C1 segment of cervical spinal cord (tissue), 14 donors: Measurements from ENCODE around the gene PCGF2.

Source experiments
- DNase-seq, 14 donors: peaks; one replicate each; lab custom pipeline; 2025; lab: John Stamatoyannopoulos, UW

The PCGF2 gene

DNA sequence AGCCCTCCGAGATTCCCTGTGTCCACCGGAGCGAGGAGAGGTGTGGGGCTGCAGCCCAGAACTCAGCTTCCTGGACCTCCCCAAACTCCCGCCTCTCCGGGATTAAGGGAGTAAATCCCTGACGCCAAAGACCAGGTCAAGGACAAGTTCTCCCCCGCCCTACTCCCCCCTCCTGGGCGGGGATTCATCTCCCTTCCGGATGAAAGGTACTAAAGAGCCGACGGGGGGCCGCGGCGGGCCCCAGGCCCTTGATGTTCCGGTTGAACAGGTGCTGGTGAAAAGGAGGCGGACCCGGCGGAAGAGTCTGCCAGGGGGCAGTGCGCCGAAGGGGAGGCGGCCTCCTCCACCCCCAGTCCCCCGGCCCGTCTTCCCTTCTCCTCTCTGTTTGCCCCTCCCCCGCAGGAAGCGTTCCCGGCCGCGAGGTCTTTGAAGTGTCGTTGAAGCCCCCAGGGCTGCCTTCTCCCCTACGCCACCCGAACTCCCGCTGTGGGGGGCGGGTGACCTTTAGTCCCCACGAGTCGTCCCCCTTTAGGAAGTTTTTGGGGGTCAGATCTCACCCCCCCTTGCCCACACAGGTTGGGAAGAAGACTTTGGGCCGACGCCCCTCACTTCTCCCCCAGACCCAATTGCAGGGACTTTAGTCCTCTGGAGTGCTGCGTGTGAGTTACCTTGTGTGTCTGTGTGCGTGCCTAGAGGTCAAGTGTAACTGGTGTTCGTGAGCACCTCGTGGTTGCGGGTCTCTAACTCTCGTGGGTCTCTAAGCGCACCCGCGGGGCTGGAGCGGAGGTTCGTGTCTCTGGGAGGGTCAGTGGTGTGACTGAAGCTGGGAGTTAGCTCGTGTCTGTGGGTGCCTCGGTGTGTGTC lies 44.2 kb downstream of the PCGF2 start:
- peak in 6 of 14 donors; percentile 32 to 56 (median 38) for DNase-seq

DNA sequence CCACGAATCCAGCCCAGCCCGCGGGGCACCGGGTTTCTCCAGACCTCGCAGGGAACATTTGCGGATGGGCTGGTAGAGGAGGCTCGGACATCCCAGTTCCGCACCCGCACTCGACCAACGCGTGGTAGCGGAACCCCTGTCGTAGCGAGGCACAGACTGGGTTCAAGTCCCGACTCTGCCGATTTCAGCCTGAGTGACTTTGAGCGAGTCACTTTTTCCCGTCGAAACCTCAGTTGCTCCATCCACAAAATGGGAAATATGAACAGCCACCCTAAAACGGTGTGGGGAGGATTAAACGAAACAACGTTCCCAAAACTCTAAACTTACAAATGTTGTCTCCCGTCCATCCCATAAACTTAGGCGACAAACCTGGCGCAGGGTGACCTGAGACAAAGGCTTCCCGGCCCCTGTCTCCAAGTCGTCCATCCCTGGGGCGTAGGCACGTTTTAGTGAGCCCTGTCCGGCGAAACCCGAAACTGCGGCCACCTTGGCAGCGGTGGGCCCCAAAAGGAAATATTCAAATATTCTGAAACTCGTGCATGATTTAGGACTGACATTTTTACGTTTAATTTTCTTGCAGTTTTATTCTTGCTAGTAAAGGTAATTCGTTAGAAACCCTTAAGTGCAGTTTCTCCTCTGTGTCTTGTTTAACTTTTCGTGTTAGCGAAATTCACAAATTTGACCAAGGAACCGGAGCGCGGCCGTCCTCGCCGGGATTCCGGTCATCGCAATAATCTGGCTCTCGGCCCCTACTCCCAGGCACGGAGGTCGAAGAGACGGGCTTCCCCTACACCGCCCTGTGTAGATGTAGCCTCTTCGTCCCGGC lies 45.0 kb downstream of the PCGF2 start:
- peak in 1 of 14 donors; percentile 26 for DNase-seq

DNA sequence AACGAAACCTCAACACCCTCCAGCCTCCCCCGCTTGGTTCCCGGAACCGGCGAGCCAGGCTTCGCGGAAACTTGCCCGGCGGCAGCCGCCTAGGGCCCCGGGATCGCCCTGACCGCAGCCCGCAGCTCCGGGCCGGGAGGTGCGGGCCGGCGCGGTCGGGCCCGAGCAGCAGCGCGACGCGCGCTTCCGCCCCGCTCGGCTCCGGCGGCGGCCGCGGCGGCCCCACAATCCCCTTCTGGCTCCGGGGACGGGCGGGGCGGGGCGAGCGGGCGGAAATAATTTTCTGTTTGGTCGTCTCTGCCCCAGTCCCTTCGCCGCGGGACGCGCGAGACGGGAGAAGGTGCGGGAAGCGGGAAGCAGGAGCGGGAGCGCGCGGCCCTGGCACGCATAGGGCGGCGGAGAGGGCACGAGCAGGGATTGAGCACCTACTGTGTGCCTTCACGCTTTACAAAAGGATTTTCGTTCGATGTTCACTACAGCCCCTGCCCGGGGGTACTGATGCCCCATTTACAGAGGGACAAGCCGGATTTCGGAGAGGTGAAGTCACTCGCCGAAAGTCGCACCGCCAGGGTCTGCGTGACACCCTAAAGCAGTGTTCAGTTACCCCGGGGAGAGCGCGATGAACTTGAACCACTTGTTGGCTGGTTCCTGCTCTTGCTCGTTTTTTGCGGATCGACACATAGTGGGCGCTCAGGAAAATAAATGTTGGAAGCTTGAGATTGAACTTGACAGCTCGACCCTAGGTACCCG lies 45.8 kb downstream of the PCGF2 start:
- DNase-seq: peak in 13 of 14 donors; percentile 29 to 87 (median 73)

DNA sequence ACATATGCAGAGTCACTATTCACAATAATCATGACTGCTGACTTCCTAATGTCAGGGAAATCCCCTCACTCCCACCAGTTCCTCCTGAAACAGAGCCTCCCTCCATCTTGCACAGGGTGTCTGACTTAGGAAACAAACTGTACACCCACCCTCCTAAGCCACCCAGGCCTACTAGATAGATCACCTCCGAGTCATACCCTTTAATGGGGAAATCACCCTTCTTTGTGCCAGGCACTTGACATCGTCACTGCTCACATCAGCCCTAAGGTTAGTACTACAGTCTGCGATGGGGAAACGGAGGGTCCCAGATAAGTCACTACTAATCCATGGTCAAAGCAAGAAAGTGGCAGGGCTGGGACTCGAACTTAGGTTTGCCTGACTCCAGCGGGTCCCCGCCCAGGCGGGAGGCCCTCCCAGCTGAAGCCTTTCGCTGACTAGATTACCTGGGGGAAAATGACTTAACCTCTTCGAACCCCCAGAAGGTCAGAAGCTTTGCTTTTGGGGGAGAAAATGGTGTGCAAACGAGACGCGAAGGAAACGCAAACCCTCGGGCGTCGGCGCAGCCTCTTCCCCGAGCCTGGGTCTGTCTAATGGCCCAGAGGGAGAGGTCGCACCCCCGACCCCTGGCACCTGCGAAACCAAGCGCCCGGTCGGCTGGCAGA lies 46.5 kb downstream of the PCGF2 start:
- peak in 7 of 14 donors; percentile 27 to 73 (median 43) for DNase-seq

DNA sequence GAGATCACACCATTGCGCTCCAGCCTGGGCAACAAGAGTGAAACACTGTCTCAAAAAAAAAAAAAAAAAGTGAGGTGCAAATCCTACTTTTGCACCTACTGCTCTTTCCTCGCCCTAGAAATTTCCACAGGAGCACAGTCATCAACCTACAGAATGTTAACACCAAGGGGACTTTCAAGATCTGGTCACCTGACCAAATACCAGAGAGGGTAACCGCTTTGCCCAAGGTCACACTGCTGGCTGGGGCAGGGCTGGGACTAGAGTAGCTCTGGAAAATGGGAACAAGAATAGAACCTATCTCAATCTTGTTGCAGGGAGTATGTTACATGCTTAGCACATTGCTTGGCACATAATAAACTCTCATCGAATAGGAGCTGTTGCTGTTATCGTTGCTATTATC lies 49.4 kb downstream of the PCGF2 start:
- DNase-seq: no peak

DNA sequence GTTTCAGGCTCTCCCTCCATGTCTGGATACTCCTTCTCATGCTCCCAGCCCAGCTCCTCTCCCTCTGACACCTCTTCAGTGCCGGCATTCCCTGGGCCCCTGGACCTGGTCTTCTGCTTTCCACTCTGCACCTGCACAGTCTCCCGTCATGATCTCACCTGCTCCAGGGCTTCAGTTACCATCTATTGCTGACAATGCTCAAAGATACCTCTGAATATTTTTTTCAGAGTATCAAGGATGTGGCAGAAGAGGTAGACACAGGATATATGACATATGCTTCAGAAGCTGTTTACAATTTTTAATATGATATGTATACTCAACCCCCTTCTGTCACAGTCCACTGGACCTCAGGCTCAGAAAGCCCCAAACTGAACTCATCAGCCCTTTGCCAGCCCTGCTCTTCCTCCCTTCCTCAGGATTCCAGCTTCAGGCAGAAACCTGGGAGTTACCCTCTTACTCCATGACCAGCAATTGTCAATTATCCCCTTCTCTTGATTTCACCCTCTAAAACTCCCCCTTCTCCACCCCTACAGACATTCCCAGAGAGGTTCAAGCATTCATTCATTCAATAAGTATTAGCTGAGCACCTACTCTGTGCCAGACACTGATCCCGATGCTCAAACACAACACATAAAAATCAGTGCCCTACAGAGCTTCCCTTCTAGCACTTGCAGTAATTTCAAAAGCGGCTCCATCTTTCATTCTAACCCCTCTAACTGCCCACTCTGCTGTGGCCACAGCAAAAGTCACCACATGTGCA lies 50.9 kb downstream of the PCGF2 start:
- DNase-seq: no peak

DNA sequence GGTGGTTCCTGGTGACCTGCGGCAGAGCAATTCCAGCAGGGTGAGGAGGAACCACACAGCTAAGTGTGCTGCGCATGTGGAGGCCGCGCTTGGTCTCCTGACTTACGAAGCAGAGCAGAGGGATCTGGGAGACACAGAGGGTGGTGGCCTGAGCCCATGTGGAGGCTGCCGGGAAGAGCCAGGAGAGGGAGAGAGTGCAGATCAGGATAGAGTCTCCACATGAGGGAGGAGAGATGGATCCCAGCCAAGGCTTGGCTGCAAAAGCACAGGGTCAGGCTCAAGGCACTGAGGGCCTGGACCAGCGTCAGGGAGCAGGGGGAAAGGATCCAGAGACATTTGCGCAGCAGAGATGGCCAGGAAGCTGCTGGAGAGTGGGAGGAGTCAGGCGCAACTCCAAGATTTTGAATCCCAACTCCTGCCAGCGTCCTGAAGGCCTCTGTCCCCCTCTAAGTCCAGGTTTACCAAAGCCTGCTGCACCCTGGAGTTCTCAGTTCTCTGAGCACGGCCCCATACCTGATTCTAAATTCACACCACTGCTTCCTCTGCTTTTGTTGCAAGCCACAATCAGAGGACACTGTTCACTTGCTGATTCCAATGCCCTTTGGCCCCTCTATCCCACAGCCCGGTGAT lies 54.3 kb downstream of the PCGF2 start:
- DNase-seq: peak in 9 of 14 donors; percentile 12 to 63 (median 29)

DNA sequence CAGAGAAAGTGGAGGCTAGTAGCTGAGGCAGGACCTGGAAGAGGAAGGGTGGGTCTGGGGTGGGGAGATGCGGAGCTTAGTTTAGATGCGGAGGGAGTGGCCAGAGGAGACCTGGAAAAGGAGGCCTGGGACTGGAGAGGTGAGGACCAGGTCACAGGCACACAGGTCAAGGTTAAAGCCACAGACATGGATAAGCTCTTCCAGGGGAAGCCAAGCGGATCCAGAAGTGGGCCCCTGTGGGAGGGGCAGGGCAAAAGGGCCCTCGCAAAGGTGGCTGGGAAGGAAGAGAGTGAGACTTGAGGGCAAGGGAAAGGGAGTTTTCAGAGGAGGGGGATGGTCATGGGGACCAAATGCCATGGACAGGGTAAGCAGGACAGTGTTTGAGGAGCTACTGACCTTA lies 57.0 kb downstream of the PCGF2 start:
- DNase-seq: no peak

DNA sequence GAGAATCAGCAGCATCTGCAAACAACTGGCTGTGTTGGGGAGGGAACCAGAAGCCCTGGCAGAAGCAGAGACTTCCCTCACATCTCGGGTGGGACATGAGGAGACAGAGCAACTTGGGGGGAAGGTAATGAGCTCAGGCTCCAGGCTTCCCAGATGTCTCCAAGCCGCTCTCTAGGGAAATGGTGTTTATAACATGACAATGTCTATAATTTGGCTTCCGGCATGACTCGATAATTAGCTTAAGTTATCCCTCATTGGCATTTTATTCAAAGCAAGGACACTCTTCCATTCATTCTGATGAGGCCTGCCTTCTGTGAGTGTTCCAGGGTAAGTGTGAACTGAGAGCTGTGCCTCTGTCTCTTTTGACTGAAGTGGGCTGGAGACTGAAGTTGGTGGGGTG lies 57.8 kb downstream of the PCGF2 start:
- DNase-seq: no peak

DNA sequence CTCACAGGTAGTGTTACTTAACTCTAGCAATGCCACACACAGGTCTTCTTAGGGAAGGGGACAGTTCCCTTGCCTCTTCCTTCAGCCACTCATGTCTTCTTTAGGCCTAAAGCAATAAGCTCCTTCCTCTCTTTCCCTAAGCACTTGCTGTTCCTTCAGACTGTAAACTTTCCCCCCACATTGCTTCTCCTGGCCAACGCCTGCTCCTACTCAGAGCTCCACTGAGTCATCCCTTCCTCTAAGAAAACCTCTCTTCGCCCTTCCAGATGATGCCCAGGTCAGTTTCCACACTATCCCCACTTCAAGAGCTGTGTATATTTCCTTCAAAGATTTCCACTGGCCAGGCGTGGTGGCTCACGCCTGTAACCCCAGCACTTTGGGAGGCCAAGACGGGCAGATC lies 60.9 kb downstream of the PCGF2 start:
- no peak for DNase-seq

DNA sequence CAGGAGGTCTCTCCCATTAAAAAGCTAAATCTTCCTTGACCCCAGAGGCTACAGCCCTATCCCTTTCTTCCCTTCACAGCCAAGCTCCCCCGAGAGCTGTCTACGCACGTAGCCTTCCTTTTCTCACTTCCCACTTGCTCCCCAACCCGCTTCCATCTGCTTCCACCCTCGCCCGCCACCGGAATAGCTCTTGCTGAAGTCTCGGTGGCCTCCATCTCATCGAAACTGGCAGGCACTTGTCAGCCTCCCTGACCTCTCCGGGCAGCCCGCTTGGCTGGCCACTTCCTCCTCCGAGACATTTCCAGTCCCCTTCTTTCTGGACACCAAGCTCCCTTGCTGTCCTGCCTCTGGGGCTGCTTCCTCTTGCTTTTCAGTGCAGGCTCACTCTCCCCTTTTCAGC lies 62.6 kb downstream of the PCGF2 start:
- peak in 5 of 14 donors; percentile 12 to 42 (median 15) for DNase-seq
